Neuronal stem cell (in vitro differentiated cells): Measurements from ENCODE around the gene PCARE.

Source experiments
- DNase-seq: peaks from one replicate; pipeline ENCODE4 v3.0.0-alpha.2; 2013; ENCODE audit warnings: low spot score
- H2AFZ ChIP-seq: one replicate; pipeline ENCODE4 v1.6.1; 2013; ENCODE audit warnings: mild to moderate bottlenecking, low read length, inconsistent platforms
- H2AK5ac ChIP-seq: 2 replicates; pipeline ENCODE4 v1.6.1; 2013; ENCODE audit warnings: low read depth, mild to moderate bottlenecking, inconsistent platforms, low read length, moderate library complexity, mixed read lengths
- H2BK120ac ChIP-seq: 2 replicates; pipeline ENCODE4 v1.6.1; 2013; ENCODE audit warnings: low read depth, mild to moderate bottlenecking, inconsistent platforms, low read length, moderate library complexity, mixed read lengths
- H2BK12ac ChIP-seq: one replicate; pipeline ENCODE4 v1.6.1; 2013; ENCODE audit warnings: low read length, inconsistent platforms
- H2BK15ac ChIP-seq: 2 replicates; pipeline ENCODE4 v1.6.1; 2013; ENCODE audit warnings: mild to moderate bottlenecking, low read length, inconsistent platforms, mixed read lengths
- H2BK5ac ChIP-seq: one replicate; pipeline ENCODE4 v1.6.1; 2013; ENCODE audit warnings: inconsistent platforms, mild to moderate bottlenecking, low read length, moderate library complexity
- H3K14ac ChIP-seq: one replicate; pipeline ENCODE4 v1.6.1; 2013; ENCODE audit warnings: low read length, inconsistent platforms
- H3K18ac ChIP-seq: 2 replicates; pipeline ENCODE4 v1.6.1; 2013; ENCODE audit warnings: low read length, inconsistent platforms
- H3K23ac ChIP-seq: 2 replicates; pipeline ENCODE4 v1.6.1; 2013; ENCODE audit warnings: low read depth, mild to moderate bottlenecking, mixed read lengths, low read length, inconsistent platforms; ENCODE audit not compliant: poor library complexity
- H3K27ac ChIP-seq: replicated peaks from 3 replicates; pipeline ENCODE4 v1.5.1; 2013; ENCODE audit warnings: low read length, inconsistent platforms
- H3K27me3 ChIP-seq, 3 experiments: 2 replicates each; pipeline ENCODE4 v1.6.1; 2013; ENCODE audit warnings: low read length in 3 of 3, mild to moderate bottlenecking in 2 of 3, inconsistent platforms in 1 of 3, low read depth in 1 of 3, mixed read lengths in 1 of 3, moderate library complexity in 1 of 3; ENCODE audit not compliant: control insufficient read depth in 3 of 3, insufficient read depth in 3 of 3
- H3K36me3 ChIP-seq, 2 donors: replicated peaks in 1 of 2; 2 replicates each; pipeline ENCODE4 v1.6.1; 2013; ENCODE audit warnings: low read length in 2 of 2; ENCODE audit not compliant: control insufficient read depth in 2 of 2, insufficient read depth in 2 of 2
- H3K4ac ChIP-seq: 2 replicates; pipeline ENCODE4 v1.6.1; 2013; ENCODE audit warnings: inconsistent platforms, mild to moderate bottlenecking, low read length, moderate library complexity
- H3K4me1 ChIP-seq, 2 donors: 1 replicate in 1 of 2; 2 replicates in 1 of 2; pipeline ENCODE4 v1.6.1; 2013; ENCODE audit warnings: low read length in 2 of 2, low read depth in 1 of 2; ENCODE audit not compliant: control insufficient read depth in 2 of 2, insufficient read depth in 1 of 2
- H3K4me2 ChIP-seq: one replicate; pipeline ENCODE4 v1.6.1; 2013; ENCODE audit warnings: mild to moderate bottlenecking, low read length, inconsistent platforms; ENCODE audit not compliant: insufficient read depth, poor library complexity, severe bottlenecking
- H3K4me3 ChIP-seq, 2 donors: 2 replicates each; pipeline ENCODE4 v1.5.1; 2013; ENCODE audit warnings: low read length in 2 of 2, mild to moderate bottlenecking in 2 of 2, inconsistent platforms in 1 of 2, moderate library complexity in 1 of 2
- H3K79me1 ChIP-seq: one replicate; pipeline ENCODE4 v1.6.1; 2013; ENCODE audit warnings: low read depth, mild to moderate bottlenecking, inconsistent platforms, low read length, moderate library complexity
- H3K9ac ChIP-seq: one replicate; pipeline ENCODE4 v1.6.1; 2013; ENCODE audit warnings: mild to moderate bottlenecking, low read depth, low read length, inconsistent platforms; ENCODE audit not compliant: poor library complexity
- H3K9me3 ChIP-seq, 2 donors: replicated peaks in 1 of 2; 2 replicates each; pipeline versions ENCODE3 to v1.6.1; 2013; ENCODE audit warnings: low read length in 2 of 2, mild to moderate bottlenecking in 2 of 2, inconsistent platforms in 1 of 2, low read depth in 1 of 2, mixed read lengths in 1 of 2, moderate library complexity in 1 of 2; ENCODE audit not compliant: control insufficient read depth in 2 of 2, insufficient read depth in 1 of 2
- H4K8ac ChIP-seq: one replicate; pipeline ENCODE4 v1.6.1; 2013; ENCODE audit warnings: low read depth, mild to moderate bottlenecking, inconsistent platforms, low read length, moderate library complexity
- H4K91ac ChIP-seq: one replicate; pipeline ENCODE4 v1.6.1; 2013; ENCODE audit warnings: low read length, low read depth, mild to moderate bottlenecking, inconsistent platforms; ENCODE audit not compliant: poor library complexity
- WGBS, 2 donors: extraction: QIAGEN DNeasy Blood & Tissue Kit; methylation state at CpG; one replicate each; pipeline ENCODE4 v1.1.7; 2013; ENCODE audit warnings: missing lambda C conversion rate in 2 of 2, mixed read lengths in 1 of 2; ENCODE audit not compliant: insufficient read length in 2 of 2, insufficient replicate concordance in 1 of 2; ENCODE audit errors: extremely low coverage in 2 of 2; 5-methylcytosine and 5-hydroxymethylcytosine counted together

Gene PCARE

GRCh38 chr2:29047083-29047845 is 27.1 kb downstream of the PCARE start:
- no CpG with 5 or more reads among the region's 9 CpGs for WGBS, 2 donors

GRCh38 chr2:29046321-29046720 is 28.0 kb downstream of the PCARE start:
- no peak for DNase-seq
- Histone ChIP-seq H3K23ac (no peak overlapping the region), H3K27me3 (peaks cover 0 to 30% (median 0%) of the 10 kb centered on the region in 3 experiments), H4K8ac (no peak overlapping the region), H3K18ac (no peak overlapping the region), H3K36me3 (no peaks in the 10 kb centered on the region), H2BK120ac (no peak overlapping the region), H2AK5ac (peak overlapping the region; percentile 98), H2BK12ac (no peak overlapping the region), H4K91ac (no peak overlapping the region), H3K4ac (no peak overlapping the region), H3K14ac (no peak overlapping the region), H3K79me1 (no peaks in the 10 kb centered on the region), H3K27ac (no peak overlapping the region), H2BK15ac (no peak overlapping the region), H2BK5ac (no peak overlapping the region), H2AFZ (no peak overlapping the region), H3K4me2 (no peak overlapping the region), H3K4me1 (no peaks in the 10 kb centered on the region), H3K4me3 (no peak overlapping the region), H3K9me3 (peaks cover 0 to 2% of the 10 kb centered on the region in 2 donors), H3K9ac (no peak overlapping the region)
- WGBS, 2 donors = no CpG with 5 or more reads among the region's 2 CpGs

More at GRCh38 chr2:29047083-29047845, 27.1 kb downstream of the PCARE start:
- Histone ChIP-seq H2BK120ac (peak overlapping the region; percentile 96), H3K4me2 (no peak overlapping the region), H3K36me3 (no peaks in the 10 kb centered on the region), H2BK12ac (peak overlapping the region; percentile 67), H3K4me1 (peaks cover 0 to under 1% of the 10 kb centered on the region in 2 donors), H3K9ac (peak overlapping the region; percentile 67), H3K4ac (no peak overlapping the region), H3K23ac (peak overlapping the region; percentile 92), H3K9me3 (peaks cover 0 to 2% of the 10 kb centered on the region in 2 donors), H2BK5ac (no peak overlapping the region), H3K79me1 (no peaks in the 10 kb centered on the region), H3K4me3 (no peak overlapping the region), H2AK5ac (peak overlapping the region; percentile 6), H3K14ac (peak overlapping the region; percentile 28), H3K27ac (no peak overlapping the region), H3K18ac (peak overlapping the region; percentile 86), H3K27me3 (peaks cover 0 to 36% (median 0%) of the 10 kb centered on the region in 3 experiments), H2AFZ (no peak overlapping the region), H4K8ac (peak overlapping the region; percentile 57), H2BK15ac (peak overlapping the region; percentile 60), H4K91ac (no peak overlapping the region)
- DNase-seq = no peak

DNA sequence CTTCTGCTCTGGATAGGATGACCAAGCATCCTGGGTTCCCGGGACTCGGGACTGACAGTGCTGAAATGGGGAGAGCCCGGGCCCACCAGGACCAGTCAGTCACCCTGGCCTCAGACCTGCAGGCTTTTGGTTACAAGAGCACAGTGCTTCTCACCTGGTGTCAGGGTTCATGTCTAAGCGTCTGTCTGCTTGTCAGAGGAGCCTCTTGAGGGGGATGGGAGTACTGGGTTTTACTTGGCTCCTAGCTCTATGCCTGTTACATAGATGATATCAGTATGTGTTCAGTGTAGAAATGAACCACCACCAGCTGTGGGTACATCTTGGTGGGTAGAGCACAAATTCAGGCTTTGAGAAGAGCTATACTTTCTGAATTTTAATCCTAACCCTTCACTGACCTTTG is 29.9 kb downstream of the PCARE start:
- Histone ChIP-seq H3K79me1 (no peaks in the 10 kb centered on the region), H3K18ac (no peak overlapping the region), H2BK120ac (no peak overlapping the region), H2AFZ (no peak overlapping the region), H4K91ac (no peak overlapping the region), H3K4me2 (no peak overlapping the region), H2BK15ac (no peak overlapping the region), H3K23ac (no peak overlapping the region), H2BK12ac (no peak overlapping the region), H2BK5ac (no peak overlapping the region), H3K27me3 (peaks cover 0 to 21% (median 0%) of the 10 kb centered on the region in 3 experiments), H3K36me3 (no peaks in the 10 kb centered on the region), H3K4ac (no peak overlapping the region), H2AK5ac (no peak overlapping the region), H3K14ac (no peak overlapping the region), H4K8ac (peak overlapping the region; percentile 74), H3K4me3 (no peak overlapping the region), H3K9ac (no peak overlapping the region), H3K9me3 (peaks cover 0 to 2% of the 10 kb centered on the region in 2 donors), H3K27ac (no peak overlapping the region), H3K4me1 (no peaks in the 10 kb centered on the region)
- WGBS, 2 donors = no CpG with 5 or more reads among the region's 4 CpGs
- no peak for DNase-seq

DNA sequence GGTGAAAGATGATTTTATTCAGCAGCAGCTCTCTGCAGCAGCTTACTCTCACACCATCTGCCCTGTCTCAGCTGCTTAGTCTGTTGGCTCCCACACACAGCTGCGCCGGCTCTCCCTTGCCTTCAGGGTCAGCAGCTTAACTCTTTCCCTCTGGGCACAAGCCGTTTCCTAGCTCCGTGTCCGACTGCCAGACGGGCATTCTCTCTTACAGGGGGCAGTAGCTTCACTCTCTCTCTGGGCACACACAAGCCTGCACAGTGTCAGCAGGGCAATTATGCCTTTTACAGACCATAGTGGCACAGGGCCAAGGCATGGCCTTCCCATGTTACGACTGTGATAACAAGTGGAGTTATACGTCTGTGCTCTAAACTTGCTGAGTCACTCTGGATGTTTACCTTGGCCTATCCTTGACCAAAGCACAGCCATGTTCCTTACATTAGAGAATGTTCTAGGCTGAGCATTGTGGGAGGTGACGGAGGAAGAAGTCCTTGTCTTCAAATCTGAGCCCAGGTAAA is 31.7 kb downstream of the PCARE start:
- H2BK12ac ChIP-seq = no peak overlapping the region
- H3K18ac ChIP-seq = peak overlapping the region; percentile 57
- no peak overlapping the region for H3K4me2 ChIP-seq
- peak overlapping the region; percentile 20 for H2BK120ac ChIP-seq
- H4K8ac ChIP-seq = no peak overlapping the region
- H3K4ac ChIP-seq = no peak overlapping the region
- no peaks in the 10 kb centered on the region for H3K36me3 ChIP-seq
- H2AFZ ChIP-seq = no peak overlapping the region
- no peak overlapping the region for H3K23ac ChIP-seq
- no peaks in the 10 kb centered on the region for H3K79me1 ChIP-seq
- peaks cover 0 to 2% of the 10 kb centered on the region in 2 donors for H3K9me3 ChIP-seq
- DNase-seq = no peak
- peaks cover 0 to 24% (median 0%) of the 10 kb centered on the region in 3 experiments for H3K27me3 ChIP-seq
- no peak overlapping the region for H2AK5ac ChIP-seq
- H3K9ac ChIP-seq = peak overlapping the region; percentile 10
- no peak overlapping the region for H3K14ac ChIP-seq
- no peak overlapping the region for H2BK5ac ChIP-seq
- no CpG with 5 or more reads among the region's 9 CpGs for WGBS, 2 donors
- H3K27ac ChIP-seq = no peak overlapping the region
- H3K4me3 ChIP-seq = no peak overlapping the region
- no peak overlapping the region for H4K91ac ChIP-seq
- H3K4me1 ChIP-seq = no peaks in the 10 kb centered on the region
- H2BK15ac ChIP-seq = no peak overlapping the region
